Eye (tissue), 1 donor: ENCODE data around the gene GJC2.
"Not testable (repeated sequence)": the region's sequence is repeated elsewhere in the genome, so short reads cannot be mapped to it uniquely, and the experiment has no call there.

Experiments used
- DNase-seq: peaks from one replicate; pipeline ENCODE4 v3.0.0-alpha.2; 2015

The GJC2 gene

GRCh38 chr1:228159008-228159665, 9.4 kb downstream of the GJC2 start:
- no peak for DNase-seq

GRCh38 chr1:228160201-228160761, 10.6 kb downstream of the GJC2 start:
- DNase-seq = no peak

DNA sequence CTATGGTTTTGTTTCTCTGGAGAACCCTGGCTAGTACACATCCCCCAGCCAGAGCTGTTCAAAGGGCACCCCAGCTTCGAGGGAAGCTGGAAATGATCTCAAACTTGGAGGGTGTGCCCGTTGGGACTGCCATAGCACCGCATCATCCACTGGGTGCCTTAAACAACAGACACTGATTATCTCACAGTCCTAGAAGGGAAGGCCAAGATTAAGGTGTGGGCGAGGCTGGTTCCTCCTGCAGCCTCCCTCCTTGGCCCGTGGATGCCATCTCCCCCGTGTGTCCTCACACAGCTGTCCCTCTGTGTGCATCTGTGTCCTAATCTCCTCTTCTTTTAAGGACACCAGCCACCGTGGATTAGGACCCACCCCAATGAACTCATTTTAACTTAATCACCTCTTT, 11.6 kb downstream of the GJC2 start:
- DNase-seq = peak; percentile 37

DNA sequence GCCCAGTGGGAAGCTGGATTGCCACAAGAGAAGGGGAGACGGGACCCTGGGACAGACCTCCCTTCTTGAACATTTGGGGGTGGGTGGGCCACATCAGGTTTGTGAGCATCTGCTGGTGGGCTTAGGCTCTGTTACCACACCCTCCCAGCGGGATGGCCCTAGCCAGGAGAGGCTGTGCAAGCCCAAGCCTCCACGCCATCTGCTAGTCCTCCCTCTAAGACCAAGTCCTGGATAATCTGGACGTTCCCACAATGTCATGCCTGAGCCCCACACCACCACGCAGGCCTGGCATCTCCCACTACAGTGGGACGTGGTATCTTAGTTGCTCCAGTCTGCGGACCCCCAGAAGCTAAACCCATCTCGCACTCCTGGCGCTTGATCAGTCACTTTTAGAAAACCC, 12.1 kb downstream of the GJC2 start:
- no peak for DNase-seq

GRCh38 chr1:228162286-228163006, 12.7 kb downstream of the GJC2 start:
- DNase-seq = no peak

DNA sequence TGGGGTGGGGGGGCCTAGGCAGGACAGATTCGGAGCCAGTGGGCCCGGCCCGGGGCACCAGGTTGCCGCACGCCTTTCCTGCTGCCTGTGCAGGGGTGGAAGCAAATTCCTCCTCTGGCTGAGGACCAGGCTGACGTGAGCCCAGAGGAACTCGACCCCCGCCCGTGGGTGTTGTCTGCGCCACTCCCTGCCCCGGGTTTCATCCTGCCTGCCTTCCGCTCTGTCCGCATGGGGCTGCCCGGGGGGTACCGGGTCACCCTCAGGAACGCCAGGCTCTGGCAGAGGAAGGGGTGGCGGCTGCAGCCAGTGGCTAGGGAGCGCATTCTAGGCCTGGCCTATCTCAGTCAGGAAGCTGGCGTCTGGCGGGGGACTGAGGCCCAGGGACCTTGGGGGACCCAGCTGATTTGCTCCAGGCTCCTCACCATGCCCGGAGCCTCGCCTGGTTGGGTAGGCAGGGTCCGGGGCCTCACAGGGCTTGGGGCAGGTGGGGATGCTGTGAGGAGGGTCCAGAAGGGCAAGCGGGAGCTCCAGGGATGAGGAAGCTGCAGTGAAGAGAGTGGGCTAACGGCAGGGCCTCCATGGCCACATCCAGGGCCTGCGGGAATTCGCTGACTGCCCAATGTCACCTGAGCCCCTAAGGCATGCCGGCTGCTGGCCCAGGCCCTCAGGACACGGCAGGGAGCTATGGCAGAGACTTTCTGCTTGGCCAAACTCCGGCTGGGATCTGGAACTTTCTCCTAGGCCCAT, 13.4 kb downstream of the GJC2 start:
- DNase-seq = no peak

- DNase-seq = no peak
Measured at GRCh38 chr1:228163776-228164519, 14.2 kb downstream of the GJC2 start.

DNA sequence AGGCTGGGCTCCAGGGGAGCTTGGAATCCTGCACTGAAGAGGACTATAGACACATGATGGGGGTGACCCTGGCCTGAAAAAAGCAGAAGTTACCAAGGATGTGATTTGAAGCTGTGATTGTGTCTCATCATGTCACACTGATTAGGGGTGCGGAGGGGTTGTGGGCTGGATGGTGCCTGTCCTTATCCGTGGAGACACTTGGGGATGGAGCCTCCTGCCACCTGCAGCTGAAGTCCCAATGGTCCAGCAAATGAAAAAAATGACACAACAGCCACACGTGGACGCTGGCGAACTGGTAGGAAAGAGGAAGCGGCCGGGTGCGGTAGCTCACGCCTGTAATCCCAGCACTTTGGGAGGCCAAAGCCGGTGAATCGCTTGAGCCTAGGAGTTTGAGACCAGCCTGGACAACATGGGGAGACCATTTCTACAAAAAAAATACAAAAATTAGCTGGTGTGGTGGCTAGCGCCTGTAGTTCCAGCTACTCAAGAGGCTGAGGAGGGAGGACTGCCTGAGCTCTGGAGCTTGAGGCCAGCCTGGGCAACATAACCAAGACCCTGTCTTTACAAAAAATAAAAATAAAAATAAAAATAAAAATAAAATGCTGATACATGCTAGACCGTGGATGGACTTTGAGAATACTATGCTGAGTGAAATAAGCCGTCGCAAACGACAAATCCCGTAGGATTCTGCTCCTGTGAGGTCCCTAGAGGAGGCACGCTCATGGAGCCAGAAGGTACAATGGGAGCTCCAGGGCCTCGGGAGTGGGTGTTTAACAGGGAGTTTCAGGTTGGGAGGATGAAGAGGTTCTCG, 15.0 kb downstream of the GJC2 start:
- no peak for DNase-seq

- DNase-seq = peak; percentile 99
Measured at GRCh38 chr1:228165372-228166169, 15.8 kb downstream of the GJC2 start, which contains the start of gene IBA57. TSS of gene IBA57 (plus strand) at chr1:228165804. CDS start at chr1:228165817, 13 bp downstream.

DNA sequence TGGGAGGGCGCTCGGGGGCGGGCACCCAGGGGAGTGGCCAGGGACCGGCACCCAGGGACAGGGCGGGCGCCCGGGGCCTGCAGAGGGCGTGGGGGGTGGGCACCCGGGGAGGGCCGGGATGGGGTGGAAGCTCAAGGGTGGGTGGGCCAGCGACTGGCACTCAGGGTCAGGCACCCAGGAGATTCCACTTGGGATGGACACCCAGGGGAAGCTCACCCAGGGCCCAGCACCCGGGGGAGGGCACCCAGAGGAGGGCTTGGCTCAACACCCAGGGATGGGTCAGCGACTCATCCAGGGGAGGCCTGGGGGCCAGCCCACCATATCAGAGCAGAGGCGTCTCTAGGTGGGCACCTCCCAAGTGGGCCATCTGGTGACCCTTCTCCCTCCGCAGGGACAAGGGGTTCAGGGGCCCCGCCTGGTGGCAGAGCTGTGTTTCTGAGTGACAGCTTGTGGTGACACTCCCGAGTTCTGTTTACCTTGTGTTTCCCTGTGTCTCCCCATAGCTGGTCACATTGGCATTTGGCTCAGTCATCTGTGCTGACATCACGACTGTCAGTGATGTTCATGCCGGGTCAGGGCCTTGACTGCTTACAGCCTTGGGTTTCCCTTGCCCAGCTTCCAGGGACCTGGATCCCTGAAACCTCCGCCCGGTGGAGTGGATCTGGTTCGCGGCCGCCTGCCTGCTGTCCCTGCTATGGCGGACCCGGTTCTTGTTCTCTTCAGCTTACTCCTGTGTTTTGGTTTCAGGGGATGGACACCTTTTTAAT, 16.6 kb downstream of the GJC2 start:
- peak; percentile 84 for DNase-seq

- no peak for DNase-seq
Measured at GRCh38 chr1:228168563-228169270, 19.0 kb downstream of the GJC2 start.

GRCh38 chr1:228169345-228169744, 19.6 kb downstream of the GJC2 start:
- no peak for DNase-seq

DNA sequence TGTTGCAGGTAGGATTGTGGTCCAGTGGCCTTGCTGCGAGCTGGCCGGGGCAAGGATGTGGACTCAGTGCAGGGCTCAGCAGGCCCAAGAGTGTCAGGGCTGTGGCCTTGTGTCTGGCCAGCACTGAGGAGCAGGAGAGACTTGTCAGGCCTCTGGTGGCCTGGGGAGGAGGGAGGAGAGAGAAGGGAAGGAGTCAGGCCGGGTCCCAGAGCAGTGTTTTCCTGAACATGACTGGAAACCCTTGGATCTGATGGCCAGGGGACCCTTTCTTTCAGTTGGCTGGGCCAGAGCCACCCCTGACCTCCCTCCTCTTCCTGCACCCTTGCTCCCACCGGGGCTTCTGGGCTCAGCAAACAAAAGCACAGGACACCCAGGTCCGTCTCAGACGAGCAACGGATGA, 20.9 kb downstream of the GJC2 start:
- DNase-seq = no peak

DNA sequence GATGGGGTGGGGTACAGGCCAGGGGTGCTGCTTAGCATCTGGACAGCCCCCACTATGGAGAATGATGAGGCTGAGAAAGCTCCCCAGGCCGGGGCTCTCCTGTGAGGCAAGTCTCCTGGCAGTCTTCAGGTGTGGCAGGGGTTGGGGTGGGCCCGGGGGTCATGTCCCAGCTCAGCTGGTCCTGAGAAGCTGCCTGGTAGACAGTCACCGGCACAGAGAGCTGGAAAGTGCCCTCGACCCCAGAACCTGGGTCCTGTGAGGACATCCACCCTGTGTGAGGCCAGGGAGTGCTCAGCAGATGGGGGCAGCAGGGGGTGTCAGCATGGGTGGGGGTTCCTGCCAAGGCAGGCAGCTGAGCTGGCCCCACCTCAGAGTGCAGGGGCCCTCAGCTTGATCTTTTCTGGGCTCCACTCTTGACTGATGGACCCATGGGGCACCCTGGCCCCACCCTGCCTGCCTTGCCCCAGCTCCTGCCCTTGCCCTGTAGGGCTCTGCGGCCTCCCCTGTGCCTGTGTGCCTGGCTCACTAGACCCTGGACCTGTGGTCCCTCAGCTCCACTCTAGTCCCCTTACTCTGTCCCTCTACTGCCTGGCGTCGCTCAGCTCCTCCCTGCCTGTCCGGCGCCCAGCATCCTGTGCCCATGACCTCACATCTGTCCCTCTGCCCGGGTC, 21.6 kb downstream of the GJC2 start:
- no peak for DNase-seq

GRCh38 chr1:228172591-228173527, 23.1 kb downstream of the GJC2 start:
- DNase-seq = no peak

DNA sequence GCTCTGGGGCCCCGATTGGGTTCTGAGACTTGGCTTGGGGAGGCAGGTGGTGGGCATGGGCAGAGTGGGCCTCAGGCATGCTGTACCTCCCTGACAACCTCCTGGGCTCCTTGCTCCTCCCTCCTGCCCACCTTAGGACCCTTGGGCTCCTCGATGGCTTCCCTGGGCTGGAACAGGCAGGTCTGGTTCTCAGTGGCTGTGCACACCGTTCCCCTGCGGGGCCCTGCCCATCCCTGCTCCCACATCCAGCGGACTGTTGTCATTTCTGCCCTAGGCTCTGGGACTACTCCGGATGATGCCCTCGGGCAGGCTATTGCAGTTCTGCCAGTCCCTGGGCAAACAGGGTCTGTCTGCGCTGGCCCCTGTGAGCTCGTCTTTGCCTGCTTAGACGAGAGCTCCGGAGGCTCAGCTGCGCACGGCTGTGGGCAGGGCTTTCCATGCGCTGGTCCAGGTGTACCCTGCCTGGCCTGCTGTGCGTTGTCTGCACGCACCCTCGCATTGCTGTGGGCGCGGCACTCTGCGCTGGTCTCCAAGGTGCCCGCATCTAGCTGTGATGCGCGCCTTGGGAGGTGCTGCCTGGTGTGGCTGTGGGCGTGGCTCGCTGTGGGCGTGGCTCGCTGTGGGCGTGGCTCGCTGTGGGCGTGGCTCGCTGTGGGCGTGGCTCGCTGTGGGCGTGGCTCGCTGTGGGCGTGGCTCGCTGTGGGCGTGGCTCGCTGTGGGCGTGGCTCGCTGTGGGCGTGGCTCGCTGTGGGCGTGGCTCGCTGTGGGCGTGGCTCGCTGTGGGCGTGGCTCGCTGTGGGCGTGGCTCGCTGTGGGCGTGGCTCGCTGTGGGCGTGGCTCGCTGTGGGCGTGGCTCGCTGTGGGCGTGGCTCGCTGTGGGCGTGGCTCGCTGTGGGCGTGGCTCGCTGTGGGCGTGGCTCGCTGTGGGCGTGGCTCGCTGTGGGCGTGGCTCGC, 24.1 kb downstream of the GJC2 start:
- DNase-seq = not testable (repeated sequence)
